HEK293 (cell line): ENCODE results near the gene CTCFL.

Source experiments
- CTCF ChIP-seq: fragments of 450-650 bp; formaldehyde crosslinking; IDR thresholded peaks from 2 replicates; pipeline ENCODE4 v1.5.1; 2016; ENCODE audit warnings: missing biosample characterization, missing genetic modification characterization
- PATZ1 ChIP-seq: fragments of 450-650 bp; formaldehyde crosslinking; IDR thresholded peaks from 2 replicates; pipeline ENCODE4 v1.5.1; 2016; ENCODE audit warnings: missing biosample characterization, missing genetic modification characterization
- REPIN1 ChIP-seq: fragments of 450-650 bp; formaldehyde crosslinking; IDR thresholded peaks from 2 replicates; pipeline ENCODE4 v1.5.1; 2017; ENCODE audit warnings: missing biosample characterization, missing genetic modification characterization, low read depth
- YY1 ChIP-seq: fragments of 450-650 bp; formaldehyde crosslinking; IDR thresholded peaks from 2 replicates; pipeline ENCODE4 v1.5.1; 2018; ENCODE audit warnings: missing biosample characterization, missing genetic modification characterization
- ZBTB44 ChIP-seq: fragments of 450-650 bp; IDR thresholded peaks from 2 replicates; pipeline ENCODE4 v1.5.1; 2018; ENCODE audit warnings: missing biosample characterization, mild to moderate bottlenecking, missing genetic modification characterization
- ZEB2 ChIP-seq: fragments of 450-650 bp; formaldehyde crosslinking; IDR thresholded peaks from 2 replicates; pipeline ENCODE4 v1.5.1; 2016; ENCODE audit warnings: missing biosample characterization, missing genetic modification characterization
- ZNF138 ChIP-seq: fragments of 450-650 bp; formaldehyde crosslinking; IDR thresholded peaks from 2 replicates; pipeline ENCODE4 v1.5.1; 2016; ENCODE audit warnings: missing biosample characterization, missing genetic modification characterization, borderline replicate concordance
- ZNF18 ChIP-seq: fragments of 450-650 bp; formaldehyde crosslinking; IDR thresholded peaks from 2 replicates; pipeline ENCODE4 v1.5.1; 2016; ENCODE audit warnings: missing biosample characterization, missing genetic modification characterization
- ZNF239 ChIP-seq: fragments of 450-650 bp; formaldehyde crosslinking; IDR thresholded peaks from 2 replicates; pipeline ENCODE4 v1.5.1; 2016; ENCODE audit warnings: missing biosample characterization, missing genetic modification characterization
- ZNF350 ChIP-seq: fragments of 450-650 bp; formaldehyde crosslinking; IDR thresholded peaks from 2 replicates; pipeline ENCODE4 v1.5.0; 2017; ENCODE audit warnings: missing biosample characterization, mild to moderate bottlenecking, missing genetic modification characterization
- ZNF530 ChIP-seq: fragments of 450-650 bp; formaldehyde crosslinking; IDR thresholded peaks from 2 replicates; pipeline ENCODE4 v1.5.1; 2016; ENCODE audit warnings: low read depth, missing biosample characterization, missing genetic modification characterization
- ZNF704 ChIP-seq: fragments of 450-650 bp; formaldehyde crosslinking; IDR thresholded peaks from 2 replicates; pipeline ENCODE4 v1.5.1; 2016; ENCODE audit warnings: missing biosample characterization, missing genetic modification characterization
- ZNF747 ChIP-seq: fragments of 450-650 bp; formaldehyde crosslinking; IDR thresholded peaks from 2 replicates; pipeline ENCODE4 v1.5.1; 2016; ENCODE audit warnings: missing biosample characterization, missing genetic modification characterization

- no peak for TF ChIP-seq YY1 (tag by site-specific recombination)
- TF ChIP-seq ZNF530 (tag by site-specific recombination), result no peak
- no peak for TF ChIP-seq CTCF (tag by site-specific recombination)
- no peak for TF ChIP-seq PATZ1 (tag by site-specific recombination)
- no peak for TF ChIP-seq REPIN1 (tag by site-specific recombination)
- no peak for TF ChIP-seq ZNF138 (tag by site-specific recombination)
- TF ChIP-seq ZNF704 (tag by site-specific recombination), result no peak
- TF ChIP-seq ZNF18 (tag by site-specific recombination), result no peak
- no peak for TF ChIP-seq ZNF747 (tag by site-specific recombination)
- no peak for TF ChIP-seq ZBTB44 (tag by site-specific recombination)
- no peak for TF ChIP-seq ZEB2
- no peak for TF ChIP-seq ZNF350 (tag by site-specific recombination)
- TF ChIP-seq ZNF239 (tag by site-specific recombination), result no peak
These were observed 567 bp upstream of the CTCFL start for GRCh38 chr20:57525328-57526086.
